Right hindlimb (tissue), 1 donor: ENCODE measurements around the gene ABCD2.
"Not testable (repeated sequence)": the region's sequence is repeated elsewhere in the genome, so short reads cannot be mapped to it uniquely, and the experiment has no call there.

Source experiments
- DNase-seq: peaks from one replicate; pipeline ENCODE4 v3.0.0-alpha.2; 2018

ABCD2 gene

GRCh38 chr12:39619660-39620433, at the start of gene ABCD2:
Gene ABCD2 (minus strand): TSS chr12:39619803. CDS start chr12:39619615, 188 bp downstream.
- peak; percentile 88 for DNase-seq

DNA sequence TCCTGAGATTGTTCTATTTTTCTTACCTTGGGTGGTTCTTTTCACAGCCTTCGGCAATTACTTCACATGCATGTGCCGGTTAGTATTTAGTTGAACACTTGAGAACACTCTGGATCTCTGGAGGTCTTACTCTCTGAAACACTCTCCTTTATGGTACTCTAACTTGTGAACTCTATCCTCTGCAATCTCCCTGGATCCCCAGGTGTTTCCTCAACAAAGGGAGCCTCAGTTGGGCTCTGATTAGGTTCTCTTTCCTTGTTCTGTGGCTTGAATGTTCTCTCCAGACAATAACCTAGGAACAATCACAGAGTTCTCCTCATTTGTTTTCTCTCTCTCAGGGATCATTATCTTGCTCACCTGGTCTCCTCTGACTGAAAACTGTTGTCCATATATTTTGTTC, 40.5 kb upstream of the ABCD2 start:
- DNase-seq = no peak

GRCh38 chr12:39647383-39647782, 27.8 kb upstream of the ABCD2 start:
- DNase-seq = no peak

DNA sequence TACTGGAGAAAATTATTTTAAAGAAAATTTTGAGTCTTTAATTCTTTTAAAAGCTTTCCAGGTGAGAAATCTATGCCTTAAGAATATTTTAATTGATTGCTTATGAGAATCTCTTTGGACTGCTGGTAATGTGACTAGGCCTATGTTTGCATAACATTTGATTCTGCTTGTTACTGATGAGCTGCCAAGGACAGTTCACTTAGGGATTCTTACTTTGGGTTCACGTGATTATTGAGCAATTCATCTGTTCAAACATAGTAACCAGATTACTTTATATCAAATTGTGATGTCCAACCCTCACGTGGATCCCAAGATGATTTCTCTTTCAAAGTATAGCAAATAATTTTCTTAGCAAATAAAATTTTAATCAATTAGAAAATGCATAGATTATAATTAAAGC, 27.4 kb upstream of the ABCD2 start:
- DNase-seq = no peak

GRCh38 chr12:39643052-39643451, 23.4 kb upstream of the ABCD2 start:
- DNase-seq = no peak

- no peak for DNase-seq
Measured at GRCh38 chr12:39638840-39639239, 19.2 kb upstream of the ABCD2 start.

GRCh38 chr12:39638178-39638577, 18.6 kb upstream of the ABCD2 start:
- DNase-seq = no peak

DNA sequence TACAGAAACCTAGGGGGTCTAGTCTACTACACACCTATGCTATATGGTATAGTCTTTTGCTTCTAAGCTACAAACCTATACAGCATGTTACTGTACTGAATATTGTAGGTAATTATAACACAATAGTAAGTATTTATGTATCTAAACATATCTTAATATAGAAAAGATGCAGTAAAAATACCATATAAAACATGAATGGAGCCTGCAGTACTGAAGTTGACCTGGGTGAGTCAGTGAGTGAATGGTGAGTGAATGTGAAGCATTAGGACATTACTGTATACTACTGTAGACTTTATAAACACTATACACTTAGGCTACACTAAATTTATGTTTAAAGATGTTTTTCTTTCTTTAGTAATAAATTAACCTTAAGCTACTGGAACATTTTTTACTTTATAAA, 13.1 kb upstream of the ABCD2 start:
- DNase-seq = no peak

- DNase-seq = no peak
Measured at GRCh38 chr12:39628836-39629235, 9.2 kb upstream of the ABCD2 start.

GRCh38 chr12:39627914-39628313, 8.3 kb upstream of the ABCD2 start:
- no peak for DNase-seq

GRCh38 chr12:39626033-39626814, 6.6 kb upstream of the ABCD2 start:
- DNase-seq = no peak

DNA sequence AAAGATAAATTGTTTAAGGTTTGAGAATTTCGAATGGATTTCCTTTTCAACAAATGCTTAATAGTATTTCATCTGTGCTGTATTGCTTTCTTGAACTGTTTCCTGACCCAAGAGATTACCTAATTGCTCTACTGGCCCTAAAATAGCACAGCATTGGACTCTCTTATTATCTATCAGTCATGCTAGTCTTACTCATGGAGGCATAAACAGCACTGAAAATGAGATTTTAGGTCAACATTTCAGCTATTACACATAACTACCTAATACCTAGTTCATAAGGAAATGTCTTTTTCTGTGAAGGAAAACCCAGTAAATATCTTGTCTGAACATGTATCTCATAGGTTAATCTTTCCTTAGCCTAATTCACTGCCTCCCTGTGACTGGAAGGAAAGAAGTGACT, 4.3 kb upstream of the ABCD2 start:
- no peak for DNase-seq

GRCh38 chr12:39623160-39623559, 3.6 kb upstream of the ABCD2 start:
- DNase-seq = not testable (repeated sequence)

GRCh38 chr12:39622306-39622705, 2.7 kb upstream of the ABCD2 start:
- no peak for DNase-seq

DNA sequence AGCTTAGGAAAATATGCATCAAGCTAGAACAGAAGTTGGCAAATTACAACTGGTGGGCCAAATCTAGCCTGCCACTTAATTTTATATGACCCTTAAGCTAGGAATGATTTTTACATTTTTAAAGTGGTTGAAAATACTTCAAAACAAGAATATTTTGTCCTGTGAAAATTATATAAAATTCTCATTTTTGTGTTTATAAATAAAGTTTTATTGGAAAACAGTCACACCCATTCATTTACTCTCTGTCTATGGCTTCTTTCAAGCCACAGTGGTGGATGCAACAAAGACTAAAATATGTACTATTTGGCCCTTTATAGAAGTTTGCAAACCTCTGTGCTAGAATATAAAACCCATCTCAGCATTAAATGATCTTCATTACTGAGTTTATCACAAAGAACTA, 2.1 kb upstream of the ABCD2 start:
- DNase-seq = no peak

DNA sequence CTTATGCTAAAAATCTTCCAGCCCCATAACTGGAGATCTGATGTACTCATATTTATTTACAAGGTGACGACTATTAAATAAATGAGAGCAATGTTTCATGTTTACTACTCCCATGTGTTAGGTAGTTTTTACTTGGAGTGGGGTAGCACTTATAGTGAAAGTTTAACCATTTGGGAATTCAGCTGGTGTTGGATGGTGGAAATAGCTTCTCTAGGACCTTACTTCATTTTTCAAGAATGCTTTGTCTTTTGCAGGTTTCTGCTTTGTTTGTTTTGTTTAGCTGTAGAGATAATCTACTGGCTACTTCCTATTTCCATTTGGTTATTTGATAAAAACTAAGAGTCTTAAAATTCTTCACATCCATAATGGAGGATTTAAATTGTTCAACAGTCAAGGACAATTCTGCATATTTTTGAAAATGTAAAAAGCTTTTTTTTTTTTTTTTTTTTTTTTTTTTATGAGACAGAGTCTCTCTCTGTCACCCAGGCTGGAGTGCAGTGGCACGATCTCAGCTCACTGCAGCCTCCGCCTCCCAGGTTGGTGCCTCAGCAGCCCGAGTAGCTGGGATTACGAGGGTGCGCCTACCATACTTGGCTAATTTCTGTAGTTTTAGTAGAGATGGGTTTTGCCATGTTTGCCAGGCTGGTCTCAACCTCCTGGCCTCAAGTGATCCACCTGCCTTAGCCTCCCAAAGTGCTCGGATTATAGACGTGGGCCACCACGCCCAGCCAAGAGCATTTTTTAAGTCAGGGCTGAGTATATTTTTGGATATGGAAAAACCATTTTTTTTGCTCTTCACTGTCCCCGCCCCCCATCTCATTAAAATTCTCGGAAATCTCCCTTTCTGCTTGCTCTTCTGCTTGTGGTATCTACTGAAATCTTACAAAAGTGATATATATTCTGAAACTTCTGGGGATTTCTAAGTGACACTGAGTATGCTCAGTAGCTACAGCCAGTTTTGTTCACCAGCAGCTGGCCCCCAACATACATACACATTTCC, 1.4 kb upstream of the ABCD2 start:
- DNase-seq = no peak

DNA sequence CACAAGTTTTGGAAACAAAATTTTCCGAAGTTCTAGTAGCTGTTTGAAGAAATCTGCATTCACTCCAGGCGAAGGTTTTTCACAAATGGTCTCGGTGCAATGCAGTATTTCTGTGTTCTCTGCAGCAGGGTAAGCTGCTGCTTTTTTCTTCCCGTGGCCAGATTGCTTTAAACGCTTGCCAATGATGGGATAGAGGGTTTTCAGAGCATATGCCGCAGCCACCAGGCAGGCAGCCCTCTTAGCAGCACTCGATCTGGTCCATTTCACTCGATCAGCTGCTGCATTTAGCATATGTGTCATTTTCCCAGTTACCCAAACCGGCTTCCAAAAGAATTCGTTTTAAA, 315 bp downstream of the ABCD2 start:
- no peak for DNase-seq

DNA sequence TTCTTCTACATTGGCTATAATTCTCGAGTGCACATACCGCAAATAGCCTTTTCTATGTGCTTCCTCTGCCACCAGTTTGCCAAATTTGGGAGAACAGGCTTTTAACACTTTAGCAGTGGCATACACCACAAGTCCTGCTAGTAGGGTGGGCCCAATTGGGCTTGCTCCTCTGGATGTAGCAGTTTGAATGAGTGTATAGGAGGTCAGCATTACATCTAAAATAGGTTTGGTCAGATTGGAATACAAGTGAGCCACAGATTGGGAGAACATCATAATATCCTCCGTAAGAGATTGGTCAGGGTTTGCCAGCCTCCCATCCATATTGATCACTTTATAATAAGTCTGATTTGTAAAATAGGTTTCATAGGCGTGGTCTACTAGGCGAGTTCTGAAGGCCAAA, 902 bp downstream of the ABCD2 start:
- no peak for DNase-seq

DNA sequence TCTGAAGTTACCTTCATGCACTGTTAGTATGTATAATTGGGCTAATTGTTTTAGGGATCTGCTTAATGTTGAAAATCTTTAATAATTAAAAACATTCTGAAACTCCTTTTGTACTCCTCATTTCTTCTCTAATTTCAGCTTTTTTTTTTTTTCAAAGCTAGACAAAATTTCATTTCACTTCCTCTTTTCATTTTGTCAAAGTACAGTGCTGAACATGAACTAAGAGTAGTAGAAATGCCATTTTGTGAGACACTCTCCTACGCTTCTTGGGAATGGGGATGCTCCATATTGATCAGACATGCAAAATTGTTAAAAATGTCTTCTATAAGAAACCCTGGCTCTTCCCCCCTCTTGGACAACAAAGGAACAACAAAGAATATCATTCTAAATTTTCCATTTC, 1.7 kb downstream of the ABCD2 start:
- no peak for DNase-seq

DNA sequence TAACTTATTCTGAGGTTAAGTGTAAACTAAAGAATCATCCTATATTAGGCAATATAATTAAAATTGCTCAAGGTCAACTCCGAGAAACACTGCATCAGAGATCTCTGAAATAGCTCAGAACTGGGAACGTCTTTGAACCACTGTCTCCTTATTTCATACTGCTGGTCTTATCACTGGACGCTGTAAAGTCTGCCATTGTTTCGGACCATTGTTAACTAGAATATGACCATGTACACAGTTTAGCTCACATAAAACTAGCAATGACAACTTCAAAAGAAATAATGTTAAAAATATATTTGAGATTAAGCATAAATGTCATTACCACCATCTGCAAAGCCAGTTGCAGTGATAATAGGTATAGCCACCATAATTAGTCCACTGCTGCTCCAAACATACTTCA, 2.9 kb downstream of the ABCD2 start:
- no peak for DNase-seq

GRCh38 chr12:39616251-39616650, 3.4 kb downstream of the ABCD2 start:
- no peak for DNase-seq

DNA sequence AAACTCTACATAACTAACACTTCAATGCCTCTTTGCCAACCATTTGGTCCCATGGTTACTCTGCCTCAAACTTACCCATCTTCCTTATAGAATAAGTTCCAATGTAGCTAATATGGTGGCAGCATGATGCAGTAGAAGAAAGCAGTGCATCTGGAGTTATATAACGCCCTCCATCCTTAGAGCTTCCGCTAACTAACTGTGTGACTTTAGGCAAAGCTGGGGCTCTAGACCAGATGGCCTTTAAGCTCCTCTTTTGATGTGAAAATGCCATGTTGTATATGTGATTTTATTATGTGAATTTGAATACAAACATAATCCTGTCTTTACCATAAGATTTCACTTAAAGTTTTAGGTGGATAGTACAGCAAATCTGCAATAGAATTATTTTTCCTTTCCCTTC, 6.1 kb downstream of the ABCD2 start:
- no peak for DNase-seq

GRCh38 chr12:39612250-39612649, 7.4 kb downstream of the ABCD2 start:
- DNase-seq = no peak
